GM19467 (cell line): ENCODE data around the gene RRAS2.
A peak's percentile ranks its signal among the peaks of the same experiment; 100 is the strongest.
"Not testable (repeated sequence)": the region's sequence is repeated elsewhere in the genome, so short reads cannot be mapped to it uniquely, and the experiment has no call there.

ENCODE experiments used
- ATAC-seq: cut with Tn5 transposase; IDR thresholded peaks from one replicate; pipeline ENCODE4 v1.9.1; 2021; ENCODE audit warnings: mild to moderate bottlenecking, moderate library complexity; ENCODE audit not compliant: unreplicated experiment

RRAS2 gene

GRCh38 chr11:14372011-14372410, 13.0 kb upstream of the RRAS2 start:
- ATAC-seq = no peak

- no peak for ATAC-seq
Measured at GRCh38 chr11:14371249-14371648, 12.3 kb upstream of the RRAS2 start.

- no peak for ATAC-seq
Measured at GRCh38 chr11:14370496-14370895, 11.5 kb upstream of the RRAS2 start.

- no peak for ATAC-seq
Measured at GRCh38 chr11:14369598-14369997, 10.6 kb upstream of the RRAS2 start.

GRCh38 chr11:14366936-14367335, 8.0 kb upstream of the RRAS2 start:
- ATAC-seq = no peak

GRCh38 chr11:14364322-14364721, 5.3 kb upstream of the RRAS2 start:
- no peak for ATAC-seq

- ATAC-seq = no peak
Measured at GRCh38 chr11:14362611-14363010, 3.6 kb upstream of the RRAS2 start.

GRCh38 chr11:14361951-14362350, 3.0 kb upstream of the RRAS2 start:
- no peak for ATAC-seq

- no peak for ATAC-seq
Measured at GRCh38 chr11:14360976-14361375, 2.0 kb upstream of the RRAS2 start.

GRCh38 chr11:14359501-14360031, 583 bp upstream of the RRAS2 start:
- ATAC-seq = no peak

- peak; percentile 38 for ATAC-seq
Measured at GRCh38 chr11:14357881-14358728, 878 bp downstream of the RRAS2 start.

- no peak for ATAC-seq
Measured at GRCh38 chr11:14356342-14356741, 2.6 kb downstream of the RRAS2 start.

GRCh38 chr11:14354604-14355003, 4.4 kb downstream of the RRAS2 start:
- not testable (repeated sequence) for ATAC-seq

- no peak for ATAC-seq
Measured at GRCh38 chr11:14350716-14351238, 8.2 kb downstream of the RRAS2 start.

- ATAC-seq = no peak
Measured at GRCh38 chr11:14350215-14350614, 8.8 kb downstream of the RRAS2 start.

- ATAC-seq = no peak
Measured at GRCh38 chr11:14347991-14348390, 11.0 kb downstream of the RRAS2 start.

GRCh38 chr11:14347494-14347893, 11.5 kb downstream of the RRAS2 start:
- no peak for ATAC-seq

- ATAC-seq = no peak
Measured at GRCh38 chr11:14346303-14346955, 12.6 kb downstream of the RRAS2 start.

- ATAC-seq = no peak
Measured at GRCh38 chr11:14345668-14346067, 13.3 kb downstream of the RRAS2 start.

- not testable (repeated sequence) for ATAC-seq
Measured at GRCh38 chr11:14345016-14345415, 14.0 kb downstream of the RRAS2 start.

- no peak for ATAC-seq
Measured at GRCh38 chr11:14342906-14343305, 16.1 kb downstream of the RRAS2 start.

GRCh38 chr11:14341968-14342367, 17.0 kb downstream of the RRAS2 start:
- no peak for ATAC-seq
